ENCODE results near the gene PIGU.

The PIGU gene

DNA sequence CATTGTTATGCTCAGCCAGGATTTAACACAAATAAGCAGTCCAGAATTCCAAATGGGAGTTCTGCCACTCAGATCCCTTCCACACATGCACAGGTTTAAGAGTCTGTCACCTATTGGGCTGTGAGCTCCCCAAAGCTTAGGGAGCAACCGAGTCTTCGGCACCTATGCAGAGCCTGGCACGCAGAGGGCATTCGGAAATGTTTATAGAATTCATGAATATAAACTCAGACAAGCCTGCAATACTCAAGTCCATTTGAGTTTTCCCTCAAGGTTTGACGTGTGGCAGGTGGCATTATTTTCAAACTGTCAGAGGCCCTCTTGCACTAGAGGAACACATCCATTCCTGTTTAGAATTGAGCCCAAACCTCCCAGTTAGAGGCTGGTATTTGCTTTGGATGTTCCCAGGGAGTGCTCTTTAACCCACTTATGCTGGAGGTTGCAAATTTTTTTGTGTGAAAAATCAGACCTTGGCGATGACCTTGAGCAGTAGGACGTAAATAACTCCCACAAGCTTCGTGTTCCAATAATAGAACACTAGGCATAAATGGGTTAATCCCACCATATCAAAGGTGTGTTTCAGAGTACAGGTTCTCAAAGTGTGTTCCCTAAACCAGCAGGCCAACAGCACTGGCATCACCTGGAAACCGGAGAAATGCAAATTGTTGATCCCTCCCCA lies 90.3 kb downstream of the PIGU start:
- WGBS, 2 experiments (ENCODE audit: insufficient coverage in 2 of 2): 97 to 98% methylated on average over 6 to 7 of the region's 9 CpGs
- H3K27ac ChIP-seq (ENCODE audit: low read depth, low read length, severe bottlenecking): no peak overlapping the region

GRCh38 chr20:34585019-34585418 lies 91.9 kb downstream of the PIGU start:
- 90 to 98% methylated on average over 5 of the region's 5 CpGs for WGBS, 2 experiments (ENCODE audit: insufficient coverage in 2 of 2)
- H3K36me3 ChIP-seq (ENCODE audit: control insufficient read depth, insufficient read depth, low read length): peaks cover 13% of the 10 kb centered on the region
- H3K27ac ChIP-seq (ENCODE audit: low read depth, low read length, severe bottlenecking): no peak overlapping the region
- no peak overlapping the region for H3K4me3 ChIP-seq (ENCODE audit: extremely low read depth, insufficient read depth, low read length, poor library complexity, severe bottlenecking)
- no peaks in the 10 kb centered on the region for H3K9me3 ChIP-seq (ENCODE audit: control insufficient read depth, low read length)
- peaks cover 24% of the 10 kb centered on the region for H3K4me1 ChIP-seq (ENCODE audit: control insufficient read depth, insufficient read depth, low read length, poor library complexity, severe bottlenecking)

More for the DNA sequence above, 90.3 kb downstream of the PIGU start:
- peaks cover 20% of the 10 kb centered on the region for H3K4me1 ChIP-seq (ENCODE audit: control insufficient read depth, insufficient read depth, low read length, poor library complexity, severe bottlenecking)
- no peak overlapping the region for H3K4me3 ChIP-seq (ENCODE audit: extremely low read depth, insufficient read depth, low read length, poor library complexity, severe bottlenecking)
- no peaks in the 10 kb centered on the region for H3K9me3 ChIP-seq (ENCODE audit: control insufficient read depth, low read length)
- H3K36me3 ChIP-seq (ENCODE audit: control insufficient read depth, insufficient read depth, low read length): peaks cover 3% of the 10 kb centered on the region

DNA sequence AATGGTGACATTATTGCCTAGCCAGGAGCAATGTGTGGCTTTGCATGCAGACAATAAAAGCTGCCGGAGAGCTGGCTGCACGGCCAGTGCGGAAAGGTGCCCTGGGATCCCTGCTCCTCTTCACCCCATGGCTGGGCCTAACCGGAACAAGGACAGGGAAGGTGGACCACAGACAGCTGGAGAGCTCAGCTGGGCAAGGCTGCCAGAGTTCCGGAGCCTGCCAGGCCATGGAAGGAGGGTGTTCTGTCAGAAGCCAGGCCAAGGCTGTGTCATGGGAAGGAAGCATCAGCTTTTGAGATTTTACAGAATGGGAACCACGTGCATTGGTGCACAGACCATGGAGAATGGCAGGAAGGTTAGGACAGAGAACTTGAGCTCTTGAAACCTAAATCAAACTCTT lies 93.3 kb downstream of the PIGU start:
- no peaks in the 10 kb centered on the region for H3K9me3 ChIP-seq (ENCODE audit: control insufficient read depth, low read length)
- 87 to 89% methylated on average over 4 to 6 of the region's 6 CpGs for WGBS, 2 experiments (ENCODE audit: insufficient coverage in 2 of 2)
- H3K36me3 ChIP-seq (ENCODE audit: control insufficient read depth, insufficient read depth, low read length): peaks cover 13% of the 10 kb centered on the region
- peak overlapping the region; percentile 16 for H3K27ac ChIP-seq (ENCODE audit: low read depth, low read length, severe bottlenecking)
- no peak overlapping the region for H3K4me3 ChIP-seq (ENCODE audit: extremely low read depth, insufficient read depth, low read length, poor library complexity, severe bottlenecking)
- H3K4me1 ChIP-seq (ENCODE audit: control insufficient read depth, insufficient read depth, low read length, poor library complexity, severe bottlenecking): peaks cover 29% of the 10 kb centered on the region

DNA sequence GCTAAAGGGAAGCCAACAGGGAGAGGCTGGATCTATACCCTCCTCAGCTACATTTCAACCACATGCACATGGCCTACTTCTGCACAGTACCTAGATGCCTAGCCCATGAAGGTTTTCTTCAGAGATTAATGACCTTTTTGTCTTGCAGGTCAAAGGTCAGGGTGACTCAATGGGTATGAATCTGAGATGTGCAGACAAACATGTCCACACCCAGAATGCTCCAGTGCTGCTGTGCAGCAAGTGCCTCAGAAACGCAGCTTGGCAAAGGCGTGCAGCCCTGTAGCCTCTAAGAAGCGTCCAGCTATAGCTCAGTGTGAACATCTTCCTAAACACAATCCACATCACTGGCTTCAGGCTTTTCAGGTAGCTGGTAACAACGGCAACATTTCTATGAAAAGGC lies 94.0 kb downstream of the PIGU start:
- Histone ChIP-seq H3K9me3 (ENCODE audit: control insufficient read depth, low read length) (no peaks in the 10 kb centered on the region), H3K4me3 (ENCODE audit: extremely low read depth, insufficient read depth, low read length, poor library complexity, severe bottlenecking) (no peak overlapping the region), H3K4me1 (ENCODE audit: control insufficient read depth, insufficient read depth, low read length, poor library complexity, severe bottlenecking) (peaks cover 29% of the 10 kb centered on the region), H3K27ac (ENCODE audit: low read depth, low read length, severe bottlenecking) (peak overlapping the region; percentile 17), H3K36me3 (ENCODE audit: control insufficient read depth, insufficient read depth, low read length) (peaks cover 11% of the 10 kb centered on the region)
- 90 to 98% methylated on average over 4 of the region's 4 CpGs for whole genome bisulfite sequencing, 2 experiments (ENCODE audit: insufficient coverage in 2 of 2)

GRCh38 chr20:34582221-34582620 lies 94.7 kb downstream of the PIGU start:
- peak overlapping the region; percentile 85 for H3K27ac ChIP-seq (ENCODE audit: low read depth, low read length, severe bottlenecking)
- H3K36me3 ChIP-seq (ENCODE audit: control insufficient read depth, insufficient read depth, low read length): peaks cover 10% of the 10 kb centered on the region
- 71 to 92% methylated on average over 1 to 2 of the region's 4 CpGs for WGBS, 2 experiments (ENCODE audit: insufficient coverage in 2 of 2)
- H3K9me3 ChIP-seq (ENCODE audit: control insufficient read depth, low read length): no peaks in the 10 kb centered on the region
- H3K4me3 ChIP-seq (ENCODE audit: extremely low read depth, insufficient read depth, low read length, poor library complexity, severe bottlenecking): no peak overlapping the region
- peaks cover 29% of the 10 kb centered on the region for H3K4me1 ChIP-seq (ENCODE audit: control insufficient read depth, insufficient read depth, low read length, poor library complexity, severe bottlenecking)

DNA sequence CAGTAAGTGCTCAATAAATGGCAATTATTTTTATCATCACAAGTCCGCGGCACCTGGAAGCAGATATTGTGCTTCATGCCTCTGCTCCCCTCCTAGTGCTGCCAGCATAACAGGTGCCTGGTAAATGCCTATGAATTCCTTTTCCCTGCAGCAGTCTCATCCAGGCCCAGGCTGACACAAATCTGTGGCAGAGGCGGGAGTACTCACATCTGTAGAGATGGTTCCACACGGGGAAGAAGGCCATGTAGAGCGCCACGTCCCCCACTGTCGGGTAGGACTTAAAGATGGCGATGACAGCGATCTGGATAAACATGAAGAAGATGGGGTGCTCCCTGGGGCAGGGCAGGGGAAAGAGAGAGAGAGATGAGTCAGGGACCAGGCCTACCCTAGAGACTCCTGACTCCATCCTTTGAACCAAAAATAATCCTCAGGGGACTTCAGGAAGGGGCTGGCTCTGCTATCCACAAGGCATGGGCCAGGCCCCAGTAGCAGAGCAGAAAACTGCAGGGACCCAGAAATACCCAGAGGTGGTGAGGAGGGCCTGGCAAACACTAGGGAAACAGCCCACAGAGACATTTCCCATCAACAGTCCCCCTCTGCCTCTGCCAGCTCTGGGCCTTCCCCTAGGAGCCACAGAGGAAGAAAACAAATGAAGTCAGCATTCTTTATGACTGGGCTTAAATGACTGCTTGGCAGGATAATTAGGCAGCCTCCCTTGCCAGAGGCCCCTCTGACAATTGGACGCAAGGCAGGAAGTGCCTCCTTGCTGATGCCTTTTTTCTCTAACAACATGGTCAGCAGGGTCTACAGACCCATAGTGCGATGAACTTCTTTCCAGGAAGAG lies 95.3 kb downstream of the PIGU start:
- H3K36me3 ChIP-seq (ENCODE audit: control insufficient read depth, insufficient read depth, low read length): peaks cover 10% of the 10 kb centered on the region
- peak overlapping the region; percentile 85 for H3K27ac ChIP-seq (ENCODE audit: low read depth, low read length, severe bottlenecking)
- no peak overlapping the region for H3K4me3 ChIP-seq (ENCODE audit: extremely low read depth, insufficient read depth, low read length, poor library complexity, severe bottlenecking)
- H3K9me3 ChIP-seq (ENCODE audit: control insufficient read depth, low read length): no peaks in the 10 kb centered on the region
- WGBS, 2 experiments (ENCODE audit: insufficient coverage in 2 of 2): 91 to 96% methylated on average over 9 to 11 of the region's 11 CpGs
- peaks cover 29% of the 10 kb centered on the region for H3K4me1 ChIP-seq (ENCODE audit: control insufficient read depth, insufficient read depth, low read length, poor library complexity, severe bottlenecking)

DNA sequence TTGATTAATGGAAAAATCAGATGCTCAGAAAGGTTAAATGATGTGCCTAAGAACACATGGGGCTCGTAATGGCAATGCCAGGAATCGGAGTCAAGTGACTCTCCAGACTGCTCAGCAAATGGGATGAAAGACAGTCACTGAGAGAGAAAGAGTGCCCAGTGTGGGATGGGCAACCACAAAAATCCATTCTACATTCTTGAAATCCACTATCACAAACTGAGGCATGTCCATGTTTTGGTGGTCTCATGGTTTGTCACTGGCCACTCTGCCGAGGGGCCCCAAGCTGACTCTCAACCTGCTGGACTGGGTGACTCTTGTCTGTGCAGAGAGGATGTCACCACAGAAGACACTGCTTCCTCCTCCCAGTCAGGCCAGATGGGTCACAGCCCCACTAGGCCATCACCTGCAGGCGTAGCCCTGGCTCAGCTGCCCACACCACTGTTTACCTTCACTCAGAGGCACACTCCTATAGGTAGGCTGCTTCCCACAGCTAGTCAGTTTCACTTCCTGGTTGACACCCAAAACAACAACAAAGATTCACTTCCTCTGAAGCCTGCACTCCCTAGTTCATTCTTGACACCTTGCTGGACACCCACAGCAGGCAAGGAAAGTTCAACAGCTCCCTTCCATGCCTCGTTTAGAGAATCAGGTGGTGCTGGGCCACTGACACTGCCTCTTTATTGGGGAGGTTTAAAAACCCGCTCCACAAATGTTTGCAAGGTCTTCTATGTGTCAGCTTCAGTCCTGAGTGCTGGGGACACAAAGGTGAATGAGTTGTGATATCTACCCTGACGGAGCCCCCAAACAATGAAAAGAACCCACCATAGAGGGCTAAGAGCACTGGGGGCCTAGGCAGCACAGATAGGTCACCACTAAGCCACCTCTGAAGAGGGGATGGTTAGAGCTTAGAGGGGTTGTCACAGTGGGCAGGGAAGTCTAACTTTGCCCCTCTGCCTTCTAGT lies 96.6 kb downstream of the PIGU start:
- Histone ChIP-seq H3K36me3 (ENCODE audit: control insufficient read depth, insufficient read depth, low read length) (peaks cover 10% of the 10 kb centered on the region), H3K9me3 (ENCODE audit: control insufficient read depth, low read length) (no peaks in the 10 kb centered on the region), H3K4me3 (ENCODE audit: extremely low read depth, insufficient read depth, low read length, poor library complexity, severe bottlenecking) (no peak overlapping the region), H3K27ac (ENCODE audit: low read depth, low read length, severe bottlenecking) (no peak overlapping the region), H3K4me1 (ENCODE audit: control insufficient read depth, insufficient read depth, low read length, poor library complexity, severe bottlenecking) (peaks cover 29% of the 10 kb centered on the region)
- WGBS, 2 experiments (ENCODE audit: insufficient coverage in 2 of 2): 91 to 95% methylated on average over 5 to 6 of the region's 7 CpGs

DNA sequence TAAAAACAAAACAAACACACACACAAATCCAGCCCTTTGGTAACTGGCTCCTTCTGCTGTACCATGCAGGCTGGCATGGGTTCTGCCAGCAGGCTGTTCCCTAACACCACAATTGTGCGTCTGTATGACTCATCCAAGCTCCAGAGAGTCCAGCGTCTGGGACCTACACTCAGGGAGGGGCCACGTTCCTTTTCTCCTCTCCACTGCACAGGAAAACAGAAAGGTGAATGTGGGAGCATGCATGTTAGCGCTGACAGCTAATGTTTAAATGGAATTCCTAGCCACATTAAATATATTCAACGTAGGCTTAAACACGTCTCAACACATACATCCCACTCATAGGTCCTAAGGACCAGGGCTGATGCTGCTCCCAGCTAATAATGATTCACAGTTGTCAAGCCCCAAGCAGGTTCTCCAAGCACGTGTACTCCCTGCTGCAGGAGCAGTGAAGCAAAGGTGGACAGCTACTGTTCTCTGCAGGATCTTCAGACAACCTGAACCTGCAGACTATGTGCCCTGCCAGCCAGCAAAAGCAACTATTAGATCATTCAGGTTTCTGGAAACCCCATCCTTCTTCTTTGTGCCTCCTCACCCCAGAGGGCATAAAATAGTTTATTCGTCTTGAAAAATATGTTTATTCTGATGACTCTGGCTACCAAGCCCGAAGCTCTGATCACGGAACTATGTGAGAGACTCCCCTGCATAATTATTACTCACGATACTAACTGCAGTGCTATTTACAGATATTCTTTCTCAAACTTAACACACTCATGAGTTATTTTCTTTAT lies 97.5 kb downstream of the PIGU start:
- H3K36me3 ChIP-seq (ENCODE audit: control insufficient read depth, insufficient read depth, low read length): peaks cover 10% of the 10 kb centered on the region

GRCh38 chr20:34578521-34578920 lies 98.4 kb downstream of the PIGU start:
- H3K36me3 ChIP-seq (ENCODE audit: control insufficient read depth, insufficient read depth, low read length): peaks cover 10% of the 10 kb centered on the region
- 84 to 96% methylated on average over 6 of the region's 6 CpGs for WGBS, 2 experiments (ENCODE audit: insufficient coverage in 2 of 2)

More for the DNA sequence above, 97.5 kb downstream of the PIGU start:
- peaks cover 29% of the 10 kb centered on the region for H3K4me1 ChIP-seq (ENCODE audit: control insufficient read depth, insufficient read depth, low read length, poor library complexity, severe bottlenecking)
- H3K27ac ChIP-seq (ENCODE audit: low read depth, low read length, severe bottlenecking): no peak overlapping the region
- no peak overlapping the region for H3K4me3 ChIP-seq (ENCODE audit: extremely low read depth, insufficient read depth, low read length, poor library complexity, severe bottlenecking)
- 73 to 92% methylated on average over 6 to 7 of the region's 11 CpGs for WGBS, 2 experiments (ENCODE audit: insufficient coverage in 2 of 2)
- H3K9me3 ChIP-seq (ENCODE audit: control insufficient read depth, low read length): no peaks in the 10 kb centered on the region

DNA sequence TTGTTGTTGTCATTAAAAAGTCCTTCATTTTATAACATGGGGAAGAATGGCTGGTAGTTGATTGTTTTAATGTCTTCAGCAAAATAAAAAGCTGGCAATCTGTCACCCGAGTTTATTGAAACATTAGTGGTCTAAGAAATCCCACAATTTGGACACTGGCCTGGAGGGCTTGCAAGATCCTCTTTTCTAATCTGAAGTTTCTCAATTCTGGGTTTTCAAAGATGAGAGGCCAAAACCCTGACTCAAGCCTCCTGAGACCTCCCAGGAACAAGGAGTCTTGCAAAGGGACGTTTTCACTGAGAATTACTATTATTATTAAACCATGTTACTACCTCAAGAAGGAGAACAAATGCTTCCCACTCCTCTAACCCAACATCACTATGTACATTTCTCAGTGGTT lies 98.9 kb downstream of the PIGU start:
- Histone ChIP-seq H3K4me3 (ENCODE audit: extremely low read depth, insufficient read depth, low read length, poor library complexity, severe bottlenecking) (no peak overlapping the region), H3K36me3 (ENCODE audit: control insufficient read depth, insufficient read depth, low read length) (peaks cover 10% of the 10 kb centered on the region), H3K9me3 (ENCODE audit: control insufficient read depth, low read length) (no peaks in the 10 kb centered on the region), H3K4me1 (ENCODE audit: control insufficient read depth, insufficient read depth, low read length, poor library complexity, severe bottlenecking) (peaks cover 23% of the 10 kb centered on the region), H3K27ac (ENCODE audit: low read depth, low read length, severe bottlenecking) (no peak overlapping the region)
- 94 to 100% methylated on average over 2 of the region's 2 CpGs for WGBS, 2 experiments (ENCODE audit: insufficient coverage in 2 of 2)

More at GRCh38 chr20:34578521-34578920, 98.4 kb downstream of the PIGU start:
- Histone ChIP-seq H3K4me3 (ENCODE audit: extremely low read depth, insufficient read depth, low read length, poor library complexity, severe bottlenecking) (no peak overlapping the region), H3K9me3 (ENCODE audit: control insufficient read depth, low read length) (no peaks in the 10 kb centered on the region), H3K4me1 (ENCODE audit: control insufficient read depth, insufficient read depth, low read length, poor library complexity, severe bottlenecking) (peaks cover 28% of the 10 kb centered on the region), H3K27ac (ENCODE audit: low read depth, low read length, severe bottlenecking) (peak overlapping the region; percentile 3)
